Subcutaneous abdominal adipose tissue (tissue), 5 donors: Measurements from ENCODE around the gene HUNK.

ENCODE experiments used
- H3K27ac ChIP-seq: one replicate; pipeline ENCODE4 v1.7.0; 2013; ENCODE audit warnings: low read depth, mild to moderate bottlenecking, inconsistent platforms, low read length, moderate library complexity
- H3K27me3 ChIP-seq, 5 donors: one replicate each; pipeline ENCODE4 v1.7.0; 2013; ENCODE audit warnings: low read length in 5 of 5, inconsistent platforms in 1 of 5; ENCODE audit not compliant: control insufficient read depth in 5 of 5, insufficient read depth in 4 of 5
- H3K36me3 ChIP-seq, 5 donors: one replicate each; pipeline ENCODE4 v1.7.0; 2013; ENCODE audit warnings: low read length in 5 of 5; ENCODE audit not compliant: control insufficient read depth in 5 of 5, insufficient read depth in 5 of 5
- H3K4me1 ChIP-seq, 5 donors: one replicate each; pipeline ENCODE4 v1.7.0; 2013; ENCODE audit warnings: low read length in 5 of 5, mild to moderate bottlenecking in 3 of 5, moderate library complexity in 1 of 5; ENCODE audit not compliant: control insufficient read depth in 5 of 5, insufficient read depth in 5 of 5
- H3K4me3 ChIP-seq, 5 donors: one replicate each; pipeline ENCODE4 v1.7.0; 2013; ENCODE audit warnings: low read length in 5 of 5, low read depth in 1 of 5
- H3K9ac ChIP-seq, 5 donors: one replicate each; pipeline ENCODE4 v1.7.0; 2013; ENCODE audit warnings: low read length in 5 of 5, mild to moderate bottlenecking in 4 of 5, moderate library complexity in 3 of 5
- H3K9me3 ChIP-seq, 5 donors: one replicate each; pipeline ENCODE4 v1.7.0; 2013; ENCODE audit warnings: low read length in 5 of 5; ENCODE audit not compliant: control insufficient read depth in 5 of 5
- donor health status: healthy.
- donor health status: healthy.
- donor health status: healthy.
- donor health status: healthy.
- donor health status: healthy.

Gene HUNK

GRCh38 chr21:32048353-32048752 is 175.5 kb downstream of the HUNK start:
- no peak overlapping the region for H3K27ac ChIP-seq
- no peaks in the 10 kb centered on the region for H3K27me3 ChIP-seq
- no peaks in the 10 kb centered on the region for H3K36me3 ChIP-seq
- H3K9me3 ChIP-seq, result peaks cover 2 to 19% (median 18%) of the 10 kb centered on the region in 5 donors
- no peak overlapping the region for H3K4me3 ChIP-seq
- H3K9ac ChIP-seq, result no peak overlapping the region
- peaks cover 0 to 4% (median 0%) of the 10 kb centered on the region in 5 donors for H3K4me1 ChIP-seq
